Panc1 (cell line): Measurements from ENCODE around the gene SBK1. TPM values are rescaled to one million over a fixed set of nuclear protein-coding genes. Genes with fewer than 3 reads are reported as not detected.

Source experiments
- ATAC-seq: fragments of 200-7000 bp; cut with Tn5 transposase; 2 replicates; pipeline ENCODE4 v1.9.1; 2020; ENCODE audit warnings: mild to moderate bottlenecking, moderate library complexity
- BruUV-seq: library from RNA; stranded (reverse); fragments of 400-500 nt; replicated peaks from 2 replicates; lab custom pipeline; 2021; lab: Mats Ljungman, UMichigan
- CTCF ChIA-PET: fragments of 300-600 bp; sonication (Branson Sonifier 250); formaldehyde crosslinking; loops from one replicate; lab custom pipeline; 2022; ENCODE audit warnings: antibody characterized with exemption; lab: Charles Lee
- POLR2A ChIA-PET: fragments of 300-600 bp; sonication (Branson Sonifier 250); formaldehyde crosslinking; loops from one replicate; lab custom pipeline; 2022; ENCODE audit warnings: antibody characterized with exemption; lab: Charles Lee
- DNase-seq: peaks from one replicate; pipeline ENCODE4 v3.0.0-alpha.2; 2010; ENCODE audit warnings: low read depth, low spot score
- H3K27ac ChIP-seq: 2 replicates; pipeline ENCODE4 v1.5.1; 2011; ENCODE audit warnings: mild to moderate bottlenecking, low read length, inconsistent platforms
- H3K27me3 ChIP-seq: fragments of 200-500 bp; sonication (Bioruptor generic); 2 replicates; pipeline ENCODE4 v1.6.0; 2014; ENCODE audit warnings: low read length, inconsistent platforms; ENCODE audit not compliant: control insufficient read depth, insufficient read depth
- H3K36me3 ChIP-seq: fragments of 200-500 bp; sonication (Bioruptor generic); 2 replicates; pipeline ENCODE4 v1.5.1; 2014; ENCODE audit warnings: inconsistent platforms, mild to moderate bottlenecking, low read length, moderate library complexity; ENCODE audit not compliant: control insufficient read depth, insufficient read depth
- H3K4me1 ChIP-seq: 2 replicates; pipeline ENCODE4 v1.5.1; 2011; ENCODE audit warnings: inconsistent platforms, mild to moderate bottlenecking, low read length, moderate library complexity; ENCODE audit not compliant: control insufficient read depth, insufficient read depth
- H3K4me3 ChIP-seq, 2 experiments: 2 replicates each; pipeline ENCODE4 v1.5.1; 2011 to 2012; ENCODE audit warnings: low read depth in 2 of 2, low read length in 2 of 2, mild to moderate bottlenecking in 2 of 2, inconsistent platforms in 1 of 2, moderate library complexity in 1 of 2
- H3K9me3 ChIP-seq: fragments of 200-500 bp; sonication (Bioruptor generic); 2 replicates; pipeline ENCODE4 v1.5.1; 2014; ENCODE audit warnings: low read depth, mild to moderate bottlenecking, inconsistent platforms, low read length, moderate library complexity; ENCODE audit not compliant: control insufficient read depth, insufficient read depth
- POLR2AphosphoS5 ChIP-seq: IDR thresholded peaks from 2 replicates; pipeline ENCODE4 v1.6.1; 2012; ENCODE audit warnings: mild to moderate bottlenecking, low read depth, low read length, moderate library complexity
- SIN3A ChIP-seq: IDR thresholded peaks from 2 replicates; pipeline ENCODE4 v1.6.1; 2012; ENCODE audit warnings: low read depth, mild to moderate bottlenecking, low read length, moderate library complexity, borderline replicate concordance; ENCODE audit not compliant: insufficient read depth
- TCF7L2 ChIP-seq: IDR thresholded peaks from 2 replicates; pipeline ENCODE4 v1.6.1; 2011; ENCODE audit warnings: mild to moderate bottlenecking, low read depth, low read length, inconsistent platforms
- in situ Hi-C: cut with HindIII; loops from 2 replicates; pipeline ENCODE4 v1.10.0; 2016; ENCODE audit warnings: low sequenced_read_pairs, low pct_unique_long_range_greater_than_20kb
- intact Hi-C: fragments of 100-400 bp; cut with micrococcal nuclease; formaldehyde crosslinking; loops from one replicate; pipeline ENCODE4 v1.10.0; 2022; ENCODE audit not compliant: unreplicated experiment
- total RNA-seq: library from RNA; stranded (reverse); gene quantifications from one replicate; pipeline ENCODE4 v1.2.1, GENCODE V29; 2021; ENCODE audit not compliant: unreplicated experiment
- TF ChIP-seq, protein P1 (sequence below): fragments of 450-650 bp; IDR thresholded peaks from 2 replicates; pipeline ENCODE4 v1.5.1; 2017; ENCODE audit warnings: mild to moderate bottlenecking
- TF ChIP-seq, protein P2 (sequence below), 2 experiments: IDR thresholded peaks; 2 replicates each; pipeline ENCODE4 v1.6.1; 2011 to 2012; ENCODE audit warnings: low read depth in 2 of 2, control low read depth in 1 of 2, low read length in 1 of 2, mild to moderate bottlenecking in 1 of 2, moderate library complexity in 1 of 2; ENCODE audit not compliant: insufficient read depth in 1 of 2

The SBK1 gene
- total RNA-seq, 1 experiment from 2014 or later: 2.4 TPM

DNA sequence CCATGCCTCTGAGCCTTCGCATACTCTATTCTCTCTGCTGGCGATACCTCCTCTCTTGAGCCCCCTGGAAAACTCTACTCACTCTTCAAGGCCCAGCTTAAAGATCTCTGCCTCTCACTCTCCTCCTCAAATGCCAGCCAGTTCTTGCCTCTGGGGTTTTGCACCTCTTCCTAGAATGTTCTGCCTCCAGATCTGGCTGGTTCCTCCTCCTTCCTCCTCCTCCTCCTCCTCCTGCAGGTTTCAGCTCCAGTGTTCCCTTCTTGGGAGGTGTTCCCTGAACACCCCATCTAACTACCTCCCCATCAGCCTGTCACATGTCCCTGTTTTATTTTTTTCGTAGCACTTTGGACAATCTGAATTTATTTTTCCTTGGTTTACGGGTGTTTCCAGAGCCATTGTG, 35.1 kb upstream of the SBK1 start:
- ChIA-PET CTCF (no interaction called here), POLR2A (no interaction called here)
- DNase-seq (no peak), ATAC-seq (no peak)
- Histone ChIP-seq H3K4me1 (peaks cover 9% of the 10 kb centered on the region; the same call in 1 of the 2 replicates), H3K36me3 (no peaks in the 10 kb centered on the region), H3K4me3 (no peak overlapping the region), H3K27ac (no peak overlapping the region), H3K9me3 (no peaks in the 10 kb centered on the region), H3K27me3 (no peaks in the 10 kb centered on the region)
- intact Hi-C loops: no loop called here
- no peak for TF ChIP-seq SIN3A
- TF ChIP-seq POLR2AphosphoS5: no peak
- TF ChIP-seq, protein P1, sequence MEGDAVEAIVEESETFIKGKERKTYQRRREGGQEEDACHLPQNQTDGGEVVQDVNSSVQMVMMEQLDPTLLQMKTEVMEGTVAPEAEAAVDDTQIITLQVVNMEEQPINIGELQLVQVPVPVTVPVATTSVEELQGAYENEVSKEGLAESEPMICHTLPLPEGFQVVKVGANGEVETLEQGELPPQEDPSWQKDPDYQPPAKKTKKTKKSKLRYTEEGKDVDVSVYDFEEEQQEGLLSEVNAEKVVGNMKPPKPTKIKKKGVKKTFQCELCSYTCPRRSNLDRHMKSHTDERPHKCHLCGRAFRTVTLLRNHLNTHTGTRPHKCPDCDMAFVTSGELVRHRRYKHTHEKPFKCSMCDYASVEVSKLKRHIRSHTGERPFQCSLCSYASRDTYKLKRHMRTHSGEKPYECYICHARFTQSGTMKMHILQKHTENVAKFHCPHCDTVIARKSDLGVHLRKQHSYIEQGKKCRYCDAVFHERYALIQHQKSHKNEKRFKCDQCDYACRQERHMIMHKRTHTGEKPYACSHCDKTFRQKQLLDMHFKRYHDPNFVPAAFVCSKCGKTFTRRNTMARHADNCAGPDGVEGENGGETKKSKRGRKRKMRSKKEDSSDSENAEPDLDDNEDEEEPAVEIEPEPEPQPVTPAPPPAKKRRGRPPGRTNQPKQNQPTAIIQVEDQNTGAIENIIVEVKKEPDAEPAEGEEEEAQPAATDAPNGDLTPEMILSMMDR: no peak
- TF ChIP-seq, protein P2, sequence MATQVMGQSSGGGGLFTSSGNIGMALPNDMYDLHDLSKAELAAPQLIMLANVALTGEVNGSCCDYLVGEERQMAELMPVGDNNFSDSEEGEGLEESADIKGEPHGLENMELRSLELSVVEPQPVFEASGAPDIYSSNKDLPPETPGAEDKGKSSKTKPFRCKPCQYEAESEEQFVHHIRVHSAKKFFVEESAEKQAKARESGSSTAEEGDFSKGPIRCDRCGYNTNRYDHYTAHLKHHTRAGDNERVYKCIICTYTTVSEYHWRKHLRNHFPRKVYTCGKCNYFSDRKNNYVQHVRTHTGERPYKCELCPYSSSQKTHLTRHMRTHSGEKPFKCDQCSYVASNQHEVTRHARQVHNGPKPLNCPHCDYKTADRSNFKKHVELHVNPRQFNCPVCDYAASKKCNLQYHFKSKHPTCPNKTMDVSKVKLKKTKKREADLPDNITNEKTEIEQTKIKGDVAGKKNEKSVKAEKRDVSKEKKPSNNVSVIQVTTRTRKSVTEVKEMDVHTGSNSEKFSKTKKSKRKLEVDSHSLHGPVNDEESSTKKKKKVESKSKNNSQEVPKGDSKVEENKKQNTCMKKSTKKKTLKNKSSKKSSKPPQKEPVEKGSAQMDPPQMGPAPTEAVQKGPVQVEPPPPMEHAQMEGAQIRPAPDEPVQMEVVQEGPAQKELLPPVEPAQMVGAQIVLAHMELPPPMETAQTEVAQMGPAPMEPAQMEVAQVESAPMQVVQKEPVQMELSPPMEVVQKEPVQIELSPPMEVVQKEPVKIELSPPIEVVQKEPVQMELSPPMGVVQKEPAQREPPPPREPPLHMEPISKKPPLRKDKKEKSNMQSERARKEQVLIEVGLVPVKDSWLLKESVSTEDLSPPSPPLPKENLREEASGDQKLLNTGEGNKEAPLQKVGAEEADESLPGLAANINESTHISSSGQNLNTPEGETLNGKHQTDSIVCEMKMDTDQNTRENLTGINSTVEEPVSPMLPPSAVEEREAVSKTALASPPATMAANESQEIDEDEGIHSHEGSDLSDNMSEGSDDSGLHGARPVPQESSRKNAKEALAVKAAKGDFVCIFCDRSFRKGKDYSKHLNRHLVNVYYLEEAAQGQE (IDR thresholded peaks at IDR 0.05; ENCODE audit: insufficient read depth in 1 of 2, low read depth in 2 of 2, low read length in 1 of 2): no peak
- TF ChIP-seq TCF7L2: no peak
- BruUV-seq: no TSS peak
- in situ Hi-C loops: no loop called here

DNA sequence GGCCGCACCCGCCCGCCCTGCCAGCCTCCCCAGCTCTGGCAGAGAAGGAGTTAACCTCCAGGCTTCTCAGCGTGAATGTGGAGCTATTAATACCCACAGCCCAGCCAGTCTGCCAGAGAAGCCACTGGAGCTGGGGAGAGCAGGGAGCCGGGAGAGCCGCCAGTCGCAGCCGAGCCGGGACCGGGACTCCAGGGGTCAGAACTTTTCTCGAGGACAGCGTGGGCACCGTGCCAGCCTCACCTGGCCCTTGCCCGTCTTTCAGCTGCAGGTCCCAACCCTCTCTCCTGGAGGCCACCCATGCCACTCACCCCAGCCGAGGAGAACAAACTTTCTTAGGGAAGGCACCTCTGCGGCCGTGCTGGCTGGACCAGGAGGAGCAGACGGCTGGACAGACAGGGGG, 33.8 kb upstream of the SBK1 start:
- POLR2A ChIA-PET: interaction anchor here (0.6 kb wide), 2 partner anchors 37 to 57 kb away, joined by 4 to 9 read pairs; no protein-coding TSS in a partner anchor
- no peak overlapping the region for H3K4me3 ChIP-seq
- no peak for DNase-seq
- intact Hi-C loops: no loop called here
- BruUV-seq: no TSS peak
- no peaks in the 10 kb centered on the region for H3K9me3 ChIP-seq
- CTCF ChIA-PET: no interaction called here
- no peaks in the 10 kb centered on the region for H3K36me3 ChIP-seq
- H3K4me1 ChIP-seq: peaks cover 9% of the 10 kb centered on the region; the same call in 1 of the 2 replicates
- no peak overlapping the region for H3K27ac ChIP-seq
- TF ChIP-seq, protein P1: no peak
- no peak for TF ChIP-seq SIN3A
- no peaks in the 10 kb centered on the region for H3K27me3 ChIP-seq
- peak; percentile 59 for ATAC-seq
- in situ Hi-C loops: no loop called here
